T-helper 2 cell treated with Interferon-gamma antibody and Interleukin-4, amounts not matched to agents 5 μg/mL and 100 μg/mL, for 36 hours (primary cell): ENCODE measurements around the gene YARS1.

Source experiments
- DNase-seq: peaks from one replicate; pipeline ENCODE4 v3.0.0; 2021; ENCODE audit warnings: low spot score
- H3K27ac Mint-ChIP-seq: one replicate; pipeline ENCODE4 v1.8.0; 2021; ENCODE audit warnings: mild to moderate bottlenecking, mixed read lengths
- H3K27me3 Mint-ChIP-seq: one replicate; pipeline ENCODE4 v1.8.0; 2021; ENCODE audit warnings: low read depth, mixed read lengths
- H3K36me3 Mint-ChIP-seq: one replicate; pipeline ENCODE4 v1.8.0; 2021; ENCODE audit warnings: low read depth, mixed read lengths
- H3K4me1 Mint-ChIP-seq: one replicate; pipeline ENCODE4 v1.8.0; 2021; ENCODE audit warnings: low read depth, mixed read lengths
- H3K4me3 Mint-ChIP-seq: one replicate; pipeline ENCODE4 v1.8.0; 2022; ENCODE audit warnings: mild to moderate bottlenecking, moderate library complexity, mixed read lengths
- H3K9me3 Mint-ChIP-seq: one replicate; pipeline ENCODE4 v1.8.0; 2021; ENCODE audit warnings: mixed read lengths

Gene YARS1

DNA sequence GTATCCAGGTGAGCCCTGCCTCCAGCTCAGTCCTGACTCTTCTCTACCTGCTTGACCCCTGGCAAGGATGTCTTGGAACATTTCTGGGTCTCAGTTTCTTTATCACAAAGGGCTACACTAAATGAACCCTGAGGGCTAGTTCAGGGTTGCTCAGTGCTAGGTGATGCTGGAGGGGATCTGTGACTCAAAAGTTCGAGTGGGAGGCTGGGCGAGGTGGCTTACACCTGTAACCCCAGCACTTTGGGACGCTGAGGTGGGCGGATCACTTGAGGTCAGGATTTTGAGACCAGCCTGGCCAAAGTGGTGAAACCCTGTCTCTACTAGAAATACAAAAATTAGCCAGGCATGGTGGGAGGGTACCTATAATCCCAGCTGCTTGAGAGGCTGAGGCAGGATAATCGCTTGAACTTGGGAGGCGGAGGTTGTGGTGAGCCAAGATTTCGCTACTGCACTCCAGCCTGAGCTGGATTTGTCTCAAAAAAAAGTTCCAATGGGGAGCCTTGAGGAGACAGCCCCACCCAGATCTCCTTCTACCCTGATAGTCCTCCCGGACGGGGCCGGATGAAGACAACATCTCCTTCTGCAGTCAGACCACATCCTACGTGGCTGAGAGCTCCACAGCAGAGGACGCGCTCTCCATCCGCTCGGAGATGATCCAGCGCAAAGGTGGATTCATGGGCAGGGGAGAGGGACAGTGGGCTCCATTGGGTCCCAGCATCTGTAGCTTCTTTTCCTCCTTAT, 48.9 kb downstream of the YARS1 start:
- H3K4me1 Mint-ChIP-seq, result no peaks in the 10 kb centered on the region
- H3K27me3 Mint-ChIP-seq, result no peaks in the 10 kb centered on the region
- no peak for DNase-seq
- no peaks in the 10 kb centered on the region for H3K9me3 Mint-ChIP-seq
- H3K27ac Mint-ChIP-seq, result no peak overlapping the region
- H3K36me3 Mint-ChIP-seq, result no peaks in the 10 kb centered on the region
- H3K4me3 Mint-ChIP-seq, result no peak overlapping the region

DNA sequence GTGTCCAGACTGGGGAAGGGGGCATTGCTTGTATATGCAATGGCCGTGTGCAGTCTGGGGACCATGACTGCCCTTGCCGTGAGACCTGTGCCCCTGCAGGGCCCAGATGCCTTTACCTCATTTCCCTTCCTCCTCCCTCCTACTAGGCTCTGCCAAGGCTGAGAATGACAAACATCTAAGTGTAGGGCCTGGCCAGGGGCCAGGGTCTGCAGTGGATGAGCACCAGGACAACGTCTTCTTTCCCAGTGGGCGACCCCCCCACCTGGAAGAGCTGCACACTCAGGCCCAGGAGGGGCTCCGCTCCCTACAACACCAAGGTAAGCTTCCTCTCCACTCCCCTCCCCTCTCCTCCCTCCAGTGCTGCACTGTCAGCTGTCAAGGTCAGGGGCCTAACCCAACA, 49.5 kb downstream of the YARS1 start:
- Mint-ChIP-seq H3K27me3 (no peaks in the 10 kb centered on the region), H3K36me3 (no peaks in the 10 kb centered on the region), H3K4me3 (no peak overlapping the region), H3K4me1 (no peaks in the 10 kb centered on the region), H3K9me3 (no peaks in the 10 kb centered on the region), H3K27ac (no peak overlapping the region)
- no peak for DNase-seq

DNA sequence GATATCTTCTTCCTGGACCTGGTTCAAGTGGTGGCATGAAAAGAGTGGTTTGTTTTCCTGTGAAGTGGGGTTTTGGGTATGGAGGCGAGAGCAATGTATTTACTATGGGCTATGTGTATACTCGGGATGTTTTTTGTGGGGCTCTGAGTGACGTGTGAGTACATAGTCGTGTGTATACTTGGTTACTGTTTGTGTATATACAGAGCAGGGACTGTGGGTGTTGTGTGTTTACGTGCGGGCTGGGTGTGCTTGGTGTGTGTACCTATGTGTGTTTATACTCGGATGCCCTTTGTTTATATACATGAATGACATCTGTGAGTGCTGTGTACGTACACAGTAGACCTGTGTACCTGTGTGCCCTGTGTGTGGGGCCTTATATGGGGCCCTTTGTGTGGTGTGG, 50.0 kb downstream of the YARS1 start:
- no peak for DNase-seq
- Mint-ChIP-seq H3K36me3 (no peaks in the 10 kb centered on the region), H3K27me3 (no peaks in the 10 kb centered on the region), H3K4me1 (no peaks in the 10 kb centered on the region), H3K9me3 (no peaks in the 10 kb centered on the region), H3K4me3 (no peak overlapping the region), H3K27ac (no peak overlapping the region)

DNA sequence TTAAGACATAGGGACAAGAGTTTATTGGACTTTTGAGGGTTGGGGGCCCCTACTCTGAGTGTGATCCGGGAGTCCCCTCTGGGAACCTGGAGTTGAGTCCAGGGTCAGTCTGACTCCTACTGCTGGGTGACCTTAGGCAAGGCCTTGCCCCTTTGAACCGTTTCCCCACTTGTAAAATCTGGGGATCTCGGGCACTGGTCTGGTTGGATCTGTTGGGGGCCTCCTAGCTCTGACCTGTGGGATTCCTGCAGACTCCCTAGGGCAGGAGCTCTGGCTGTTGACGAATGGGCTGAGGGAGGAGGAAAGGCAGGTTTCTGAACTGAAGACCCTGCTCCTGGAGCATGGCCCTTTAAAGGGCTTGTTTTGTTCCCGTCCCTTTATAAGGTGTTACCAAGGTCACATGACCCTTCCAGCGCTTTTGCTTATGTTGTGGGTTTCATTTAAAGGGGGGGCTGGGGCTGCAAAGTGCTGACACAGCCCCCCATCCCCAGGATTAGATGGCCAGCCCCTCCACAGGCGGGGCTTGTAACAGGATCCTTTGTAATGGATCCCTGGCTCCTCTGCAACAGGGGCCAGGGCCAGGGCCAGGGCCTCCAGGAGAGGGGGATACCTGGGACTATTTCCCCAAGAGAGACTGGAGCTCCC, 50.7 kb downstream of the YARS1 start:
- no peaks in the 10 kb centered on the region for H3K36me3 Mint-ChIP-seq
- H3K27ac Mint-ChIP-seq, result no peak overlapping the region
- H3K4me3 Mint-ChIP-seq, result no peak overlapping the region
- no peak for DNase-seq
- H3K27me3 Mint-ChIP-seq, result no peaks in the 10 kb centered on the region
- no peaks in the 10 kb centered on the region for H3K9me3 Mint-ChIP-seq
- no peaks in the 10 kb centered on the region for H3K4me1 Mint-ChIP-seq

DNA sequence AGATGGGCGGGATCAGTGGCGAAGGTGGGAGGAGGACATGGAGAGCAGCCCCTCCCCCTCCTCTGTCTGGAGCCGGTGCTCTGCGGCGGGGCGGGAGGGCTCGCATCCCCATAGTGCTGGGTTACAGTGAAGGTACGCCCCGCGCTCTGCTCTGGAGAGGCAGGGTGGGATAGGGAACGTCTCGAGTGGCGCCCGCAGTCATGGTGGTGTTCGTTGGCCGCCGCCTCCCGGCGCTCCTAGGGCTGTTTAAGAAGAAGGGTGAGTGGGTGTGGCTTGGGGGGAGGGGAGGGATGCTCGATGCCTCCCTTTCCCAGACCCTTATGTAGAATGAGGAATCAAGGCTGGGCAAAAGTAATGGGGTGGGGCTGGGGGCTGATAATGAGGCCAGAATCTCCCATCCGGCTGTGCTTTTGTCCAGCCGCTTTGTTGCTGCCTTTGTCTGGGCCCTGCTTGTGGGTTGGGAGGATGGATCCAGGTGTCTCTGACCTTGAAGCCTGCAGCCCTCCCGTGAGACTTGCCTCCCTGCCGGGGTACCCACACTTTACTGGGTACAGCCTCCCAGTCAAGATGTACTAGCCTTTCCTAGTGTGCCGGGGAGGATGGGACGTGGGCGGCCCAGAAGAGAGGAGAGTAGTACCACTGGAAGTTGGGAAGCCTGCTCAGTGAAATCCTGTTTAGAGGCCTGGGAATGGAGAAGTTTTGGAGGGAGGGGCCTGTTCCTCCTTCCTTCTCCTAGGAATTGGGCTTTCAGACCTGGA, 51.4 kb downstream of the YARS1 start:
- Mint-ChIP-seq H3K27ac (no peak overlapping the region), H3K9me3 (no peaks in the 10 kb centered on the region), H3K4me3 (no peak overlapping the region), H3K27me3 (no peaks in the 10 kb centered on the region), H3K4me1 (no peaks in the 10 kb centered on the region), H3K36me3 (no peaks in the 10 kb centered on the region)
- DNase-seq, result no peak

DNA sequence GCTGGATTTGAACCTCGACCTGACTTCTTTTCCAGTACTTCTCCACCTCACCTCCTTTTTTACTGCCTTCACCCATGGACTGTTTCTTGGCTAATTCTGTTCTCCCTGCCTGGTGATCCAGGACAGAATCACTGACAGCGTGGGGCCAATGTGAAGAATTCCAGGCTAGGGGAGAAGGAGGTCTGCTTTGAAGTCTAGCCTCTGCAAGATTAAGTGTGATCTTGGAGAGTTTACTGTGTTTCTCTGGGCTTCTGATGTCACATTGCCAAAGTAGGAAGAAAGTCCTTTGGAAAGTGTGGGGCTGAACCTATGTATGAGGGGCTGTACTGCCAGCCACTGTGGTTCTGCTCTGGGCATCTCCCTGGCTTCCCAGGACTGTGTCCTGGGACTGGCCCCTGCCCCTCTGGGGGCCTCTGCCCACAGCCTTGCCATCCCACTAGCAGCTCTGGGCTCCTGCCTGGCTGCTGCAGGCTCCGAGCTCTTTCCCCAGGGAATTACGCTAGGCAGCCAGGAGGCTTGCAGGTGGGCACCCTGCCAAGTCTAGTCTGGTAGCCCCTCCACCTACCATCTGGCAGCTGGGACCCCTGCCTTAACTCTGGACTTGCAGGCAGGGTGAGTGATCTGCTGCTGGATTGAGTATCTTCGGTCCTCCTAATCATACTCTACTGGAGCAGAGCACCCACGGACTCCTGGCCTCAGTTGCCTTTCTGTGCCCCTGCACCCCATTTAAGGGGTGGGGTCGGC, 52.2 kb downstream of the YARS1 start:
- Mint-ChIP-seq H3K27ac (no peak overlapping the region), H3K36me3 (no peaks in the 10 kb centered on the region)

DNA sequence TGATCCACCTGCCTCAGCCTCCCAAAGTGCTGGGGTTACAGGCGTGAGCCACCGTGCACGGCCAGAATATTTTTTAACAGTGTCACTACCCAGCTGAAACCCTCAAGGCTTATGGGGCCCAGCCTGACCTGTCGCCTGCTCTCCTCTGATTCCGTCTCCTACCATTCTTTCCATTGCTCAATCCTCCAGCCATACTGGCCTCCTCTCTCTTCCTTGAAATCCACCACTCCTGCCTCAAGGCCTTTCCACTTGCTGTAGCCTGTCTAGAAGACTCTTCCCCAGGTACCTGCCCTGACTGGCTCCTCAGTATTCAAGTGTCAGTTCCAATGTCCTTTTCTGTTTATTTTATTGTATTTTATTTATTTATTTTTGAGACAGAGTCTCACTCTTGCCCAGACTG, 53.9 kb downstream of the YARS1 start:
- no peaks in the 10 kb centered on the region for H3K27me3 Mint-ChIP-seq
- H3K36me3 Mint-ChIP-seq, result no peaks in the 10 kb centered on the region
- H3K4me3 Mint-ChIP-seq, result no peak overlapping the region
- H3K27ac Mint-ChIP-seq, result no peak overlapping the region
- no peaks in the 10 kb centered on the region for H3K9me3 Mint-ChIP-seq
- peaks cover 5% of the 10 kb centered on the region for H3K4me1 Mint-ChIP-seq
- no peak for DNase-seq

More for the DNA sequence above, 52.2 kb downstream of the YARS1 start:
- no peak overlapping the region for H3K4me3 Mint-ChIP-seq
- no peaks in the 10 kb centered on the region for H3K4me1 Mint-ChIP-seq
- no peaks in the 10 kb centered on the region for H3K9me3 Mint-ChIP-seq
- H3K27me3 Mint-ChIP-seq, result no peaks in the 10 kb centered on the region
- DNase-seq, result no peak

DNA sequence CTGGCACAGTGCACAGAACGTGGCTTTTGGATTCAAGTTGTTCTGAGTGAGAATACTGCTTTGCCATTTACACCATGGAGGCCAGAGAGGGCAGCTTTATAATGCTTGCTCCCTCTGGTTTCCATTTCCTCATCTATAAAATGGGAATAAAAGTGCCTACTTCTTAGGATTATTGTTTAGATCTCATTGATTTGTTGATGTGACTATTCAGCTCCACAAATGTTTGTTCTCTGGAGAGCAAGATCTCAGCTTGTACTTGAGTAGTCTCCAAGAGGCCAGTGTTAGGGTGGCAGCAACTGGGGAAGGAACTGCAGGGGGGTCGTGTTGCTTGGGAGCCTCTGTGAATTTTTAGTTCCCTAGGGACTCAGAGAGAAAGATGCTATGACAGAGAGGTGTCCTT, 55.2 kb downstream of the YARS1 start:
- Mint-ChIP-seq H3K9me3 (no peaks in the 10 kb centered on the region), H3K27ac (no peak overlapping the region), H3K36me3 (no peaks in the 10 kb centered on the region), H3K4me3 (no peak overlapping the region), H3K27me3 (peaks cover 4% of the 10 kb centered on the region), H3K4me1 (peaks cover 9% of the 10 kb centered on the region)
- DNase-seq, result no peak

DNA sequence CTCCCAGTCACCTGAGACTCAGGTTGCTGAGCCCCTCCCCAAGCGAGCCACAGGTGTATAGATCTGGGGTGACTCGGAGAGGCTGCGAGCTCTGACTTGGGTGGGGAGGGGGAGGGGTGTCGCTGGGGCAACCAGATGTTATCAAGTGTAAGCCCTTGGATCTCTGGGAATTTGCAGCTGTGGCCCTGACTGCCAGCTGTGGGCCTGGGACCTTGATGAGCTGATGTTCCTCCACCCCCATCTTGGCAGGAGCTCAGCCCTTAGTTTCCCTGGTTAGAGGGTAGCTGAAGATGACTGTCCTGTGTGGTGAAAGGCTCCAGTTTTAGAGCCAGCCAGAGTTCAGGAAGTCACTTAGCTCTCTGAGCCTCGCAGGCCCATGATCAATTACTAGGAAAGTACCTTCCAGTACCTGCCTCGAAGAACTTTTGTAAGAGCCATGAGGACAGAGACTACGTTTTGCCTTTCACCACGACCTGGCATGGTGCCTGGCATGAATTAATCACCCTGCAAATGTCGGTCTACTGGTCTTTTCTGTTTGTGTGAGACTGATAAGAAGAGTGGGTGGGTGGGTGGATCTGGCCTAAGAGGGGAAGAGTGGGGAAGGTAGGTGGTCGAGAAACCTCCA, 55.8 kb downstream of the YARS1 start:
- no peak overlapping the region for H3K4me3 Mint-ChIP-seq
- no peaks in the 10 kb centered on the region for H3K36me3 Mint-ChIP-seq
- H3K9me3 Mint-ChIP-seq, result no peaks in the 10 kb centered on the region
- no peak for DNase-seq
- no peak overlapping the region for H3K27ac Mint-ChIP-seq
- peaks cover 10% of the 10 kb centered on the region for H3K4me1 Mint-ChIP-seq
- peaks cover 5% of the 10 kb centered on the region for H3K27me3 Mint-ChIP-seq

DNA sequence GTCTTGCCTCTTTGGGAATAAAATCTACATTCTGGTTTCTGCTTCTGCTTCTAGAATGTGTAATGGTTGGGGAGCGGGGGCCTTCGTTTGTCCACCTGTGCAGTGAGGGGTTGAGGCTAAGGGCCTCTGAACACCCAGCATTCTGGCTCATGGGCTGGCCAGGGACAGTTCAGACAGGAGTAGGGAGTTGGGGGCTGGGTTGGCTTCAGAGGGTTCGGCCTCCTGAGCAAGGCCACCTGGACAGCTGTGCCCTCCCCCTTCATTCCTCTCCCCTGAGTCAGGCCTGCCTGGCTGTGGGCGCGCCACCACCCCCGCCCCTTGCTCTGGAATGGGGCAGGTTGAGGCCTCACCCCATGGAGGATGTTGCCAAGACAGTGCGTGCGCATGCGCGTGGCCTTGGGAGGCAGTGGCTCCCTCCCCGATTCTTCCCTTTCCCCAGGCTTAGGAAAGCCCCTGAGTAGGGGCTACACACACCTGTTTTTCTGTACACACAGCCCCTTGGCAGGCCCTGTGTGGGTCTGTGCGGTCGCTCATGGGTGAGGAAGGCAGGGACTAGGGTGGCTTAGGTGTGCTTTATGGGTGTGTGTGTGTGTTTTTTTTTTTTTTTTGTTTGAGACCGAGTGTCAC, 57.0 kb downstream of the YARS1 start:
- Mint-ChIP-seq H3K27me3 (peaks cover 16% of the 10 kb centered on the region), H3K4me3 (no peak overlapping the region), H3K36me3 (no peaks in the 10 kb centered on the region), H3K9me3 (no peaks in the 10 kb centered on the region), H3K4me1 (peaks cover 10% of the 10 kb centered on the region), H3K27ac (no peak overlapping the region)
- DNase-seq, result no peak

DNA sequence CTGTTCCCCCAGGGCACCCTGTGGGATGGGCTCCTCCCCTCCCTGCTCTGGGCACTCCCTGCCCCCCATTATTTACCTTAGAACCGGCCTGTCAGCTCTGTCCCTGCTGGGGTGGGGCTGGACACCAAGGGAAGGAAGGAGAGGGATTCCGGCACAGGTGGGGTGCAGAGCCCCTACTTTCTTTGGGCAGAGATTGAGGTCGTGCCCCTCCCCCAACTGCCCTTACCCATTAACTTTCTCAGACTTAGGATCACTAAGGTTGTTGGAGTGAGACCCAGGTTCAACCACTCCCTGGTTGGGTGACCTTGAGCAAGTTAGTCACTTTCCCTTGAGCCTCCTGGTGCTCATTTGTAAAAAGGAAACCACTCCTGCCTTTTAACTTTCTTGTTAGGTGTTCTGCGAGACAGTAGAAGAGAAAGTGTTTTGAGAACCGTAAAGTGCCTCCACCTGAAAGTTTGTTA, 57.6 kb downstream of the YARS1 start:
- H3K27me3 Mint-ChIP-seq, result peaks cover 17% of the 10 kb centered on the region
- peaks cover 10% of the 10 kb centered on the region for H3K4me1 Mint-ChIP-seq
- H3K27ac Mint-ChIP-seq, result no peak overlapping the region
- H3K4me3 Mint-ChIP-seq, result no peak overlapping the region
- no peaks in the 10 kb centered on the region for H3K36me3 Mint-ChIP-seq
- no peaks in the 10 kb centered on the region for H3K9me3 Mint-ChIP-seq
- no peak for DNase-seq

DNA sequence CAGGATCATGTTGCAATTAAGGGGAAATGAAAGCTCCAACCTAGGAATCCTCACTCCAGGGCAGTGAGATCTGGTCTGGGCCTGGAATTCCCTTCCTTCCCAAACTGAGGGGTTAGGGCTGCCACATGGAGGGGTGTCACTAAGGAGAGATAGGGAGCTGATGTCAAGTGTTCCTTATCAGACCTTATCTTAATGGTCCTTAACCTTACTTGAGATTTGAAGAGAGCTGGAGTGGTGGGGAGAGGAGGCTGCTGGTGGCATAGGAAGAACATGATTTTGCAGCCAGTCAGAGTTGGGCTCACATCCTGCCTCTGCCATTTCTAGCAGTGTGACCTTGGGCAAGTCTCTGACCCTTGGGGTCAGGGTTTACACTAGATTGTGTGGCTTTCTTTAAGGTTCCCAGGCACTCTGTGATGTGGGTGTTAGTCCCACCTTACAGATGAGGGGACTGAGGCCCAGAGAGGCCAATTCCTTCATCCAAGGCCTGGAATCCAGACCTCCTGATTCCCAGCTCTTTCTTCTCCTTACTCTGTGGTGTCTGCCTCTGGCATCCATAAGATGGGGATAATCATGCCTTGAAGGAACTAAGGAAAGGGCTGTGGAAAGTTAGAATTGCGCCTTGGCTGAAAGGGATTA, 58.2 kb downstream of the YARS1 start:
- peaks cover 15% of the 10 kb centered on the region for H3K4me1 Mint-ChIP-seq
- H3K4me3 Mint-ChIP-seq, result no peak overlapping the region
- no peaks in the 10 kb centered on the region for H3K36me3 Mint-ChIP-seq
- H3K27ac Mint-ChIP-seq, result no peak overlapping the region
- DNase-seq, result no peak
- H3K27me3 Mint-ChIP-seq, result peaks cover 22% of the 10 kb centered on the region
- H3K9me3 Mint-ChIP-seq, result no peaks in the 10 kb centered on the region
